Upper lobe of right lung (tissue), 1 donor: ENCODE results near the gene PLXNA1. TPM values are rescaled to one million over a fixed set of nuclear protein-coding genes. Genes with fewer than 3 reads are reported as not detected.

Experiments
- ATAC-seq: fragments of 200-7000 bp; cut with Tn5 transposase; one replicate; pipeline ENCODE4 v1.9.1; 2020; ENCODE audit warnings: mild to moderate bottlenecking, moderate library complexity
- DNase-seq: peaks from one replicate; pipeline ENCODE4 v3.0.0-alpha.2; 2020
- H3K27ac ChIP-seq: fragments of 200-600 bp; one replicate; pipeline ENCODE4 v1.8.0; 2022
- H3K27me3 ChIP-seq: fragments of 200-600 bp; one replicate; pipeline ENCODE4 v1.8.0; 2022; ENCODE audit warnings: mild to moderate bottlenecking
- H3K36me3 ChIP-seq: fragments of 200-600 bp; one replicate; pipeline ENCODE4 v1.8.0; 2022
- H3K4me1 ChIP-seq: fragments of 200-600 bp; one replicate; pipeline ENCODE4 v1.8.0; 2022
- H3K4me3 ChIP-seq: fragments of 200-600 bp; one replicate; pipeline ENCODE4 v1.8.0; 2022; ENCODE audit warnings: mild to moderate bottlenecking
- H3K9me3 ChIP-seq: fragments of 200-600 bp; one replicate; pipeline ENCODE4 v1.8.0; 2022
- intact Hi-C: fragments of 100-400 bp; cut with DNase I; formaldehyde crosslinking; loops from one replicate; pipeline ENCODE4 v1.11.0; 2022
- total RNA-seq: library from RNA; stranded (reverse); fragmentation: NEBNext Ultra II Directional; extraction: Animal tissue kit (Norgen Biotek cat#: 25700); gene quantifications from one replicate; pipeline ENCODE4 v1.2.1, GENCODE V29; 2021
- TF ChIP-seq, protein P1 (sequence below): fragments of 200-600 bp; IDR thresholded peaks from one replicate; pipeline ENCODE4 v1.8.0; 2022; ENCODE audit warnings: antibody characterized with exemption
- donor health status: DM: no; HTN: yes; CAD: no; lungs with severe emphysema.

PLXNA1 gene
- total RNA-seq, 1 donor from 2014 or later = 53.5 TPM

DNA sequence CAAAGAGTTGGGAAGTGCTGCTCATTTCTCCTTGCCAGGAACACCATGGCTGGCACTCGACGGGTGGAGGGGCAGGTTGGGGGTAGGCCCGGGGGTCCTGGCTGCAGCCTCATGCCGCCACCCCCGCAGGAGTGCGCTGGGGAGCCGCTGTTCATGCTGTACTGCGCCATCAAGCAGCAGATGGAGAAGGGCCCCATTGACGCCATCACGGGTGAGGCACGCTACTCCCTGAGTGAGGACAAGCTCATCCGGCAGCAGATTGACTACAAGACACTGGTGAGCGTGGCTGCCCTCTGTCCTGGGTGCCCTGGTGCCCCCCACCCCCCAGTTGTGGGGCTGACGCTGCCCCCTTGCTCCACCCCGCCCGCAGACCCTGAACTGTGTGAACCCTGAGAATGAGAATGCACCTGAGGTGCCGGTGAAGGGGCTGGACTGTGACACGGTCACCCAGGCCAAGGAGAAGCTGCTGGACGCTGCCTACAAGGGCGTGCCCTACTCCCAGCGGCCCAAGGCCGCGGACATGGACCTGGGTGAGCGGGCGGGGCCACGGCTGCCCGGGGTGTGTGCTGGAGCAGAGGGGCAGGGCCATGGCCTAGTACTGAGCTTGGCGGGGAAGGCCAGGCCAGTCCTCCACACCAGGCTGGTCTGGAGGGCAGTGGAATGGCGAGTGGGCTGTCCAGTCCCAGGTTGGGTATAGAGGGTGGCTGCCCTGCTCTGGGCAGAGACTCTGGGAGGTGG is 45.1 kb downstream of the PLXNA1 start:
- intact Hi-C loops = no loop called here
- ATAC-seq (no peak), DNase-seq (no peak)
- H3K4me1 ChIP-seq = no peaks in the 10 kb centered on the region
- H3K36me3 ChIP-seq = peaks cover 42% of the 10 kb centered on the region
- H3K4me3 ChIP-seq = no peak overlapping the region
- no peaks in the 10 kb centered on the region for H3K27me3 ChIP-seq
- TF ChIP-seq, protein P1, sequence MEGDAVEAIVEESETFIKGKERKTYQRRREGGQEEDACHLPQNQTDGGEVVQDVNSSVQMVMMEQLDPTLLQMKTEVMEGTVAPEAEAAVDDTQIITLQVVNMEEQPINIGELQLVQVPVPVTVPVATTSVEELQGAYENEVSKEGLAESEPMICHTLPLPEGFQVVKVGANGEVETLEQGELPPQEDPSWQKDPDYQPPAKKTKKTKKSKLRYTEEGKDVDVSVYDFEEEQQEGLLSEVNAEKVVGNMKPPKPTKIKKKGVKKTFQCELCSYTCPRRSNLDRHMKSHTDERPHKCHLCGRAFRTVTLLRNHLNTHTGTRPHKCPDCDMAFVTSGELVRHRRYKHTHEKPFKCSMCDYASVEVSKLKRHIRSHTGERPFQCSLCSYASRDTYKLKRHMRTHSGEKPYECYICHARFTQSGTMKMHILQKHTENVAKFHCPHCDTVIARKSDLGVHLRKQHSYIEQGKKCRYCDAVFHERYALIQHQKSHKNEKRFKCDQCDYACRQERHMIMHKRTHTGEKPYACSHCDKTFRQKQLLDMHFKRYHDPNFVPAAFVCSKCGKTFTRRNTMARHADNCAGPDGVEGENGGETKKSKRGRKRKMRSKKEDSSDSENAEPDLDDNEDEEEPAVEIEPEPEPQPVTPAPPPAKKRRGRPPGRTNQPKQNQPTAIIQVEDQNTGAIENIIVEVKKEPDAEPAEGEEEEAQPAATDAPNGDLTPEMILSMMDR = no peak
- no peak overlapping the region for H3K27ac ChIP-seq
- no peaks in the 10 kb centered on the region for H3K9me3 ChIP-seq

DNA sequence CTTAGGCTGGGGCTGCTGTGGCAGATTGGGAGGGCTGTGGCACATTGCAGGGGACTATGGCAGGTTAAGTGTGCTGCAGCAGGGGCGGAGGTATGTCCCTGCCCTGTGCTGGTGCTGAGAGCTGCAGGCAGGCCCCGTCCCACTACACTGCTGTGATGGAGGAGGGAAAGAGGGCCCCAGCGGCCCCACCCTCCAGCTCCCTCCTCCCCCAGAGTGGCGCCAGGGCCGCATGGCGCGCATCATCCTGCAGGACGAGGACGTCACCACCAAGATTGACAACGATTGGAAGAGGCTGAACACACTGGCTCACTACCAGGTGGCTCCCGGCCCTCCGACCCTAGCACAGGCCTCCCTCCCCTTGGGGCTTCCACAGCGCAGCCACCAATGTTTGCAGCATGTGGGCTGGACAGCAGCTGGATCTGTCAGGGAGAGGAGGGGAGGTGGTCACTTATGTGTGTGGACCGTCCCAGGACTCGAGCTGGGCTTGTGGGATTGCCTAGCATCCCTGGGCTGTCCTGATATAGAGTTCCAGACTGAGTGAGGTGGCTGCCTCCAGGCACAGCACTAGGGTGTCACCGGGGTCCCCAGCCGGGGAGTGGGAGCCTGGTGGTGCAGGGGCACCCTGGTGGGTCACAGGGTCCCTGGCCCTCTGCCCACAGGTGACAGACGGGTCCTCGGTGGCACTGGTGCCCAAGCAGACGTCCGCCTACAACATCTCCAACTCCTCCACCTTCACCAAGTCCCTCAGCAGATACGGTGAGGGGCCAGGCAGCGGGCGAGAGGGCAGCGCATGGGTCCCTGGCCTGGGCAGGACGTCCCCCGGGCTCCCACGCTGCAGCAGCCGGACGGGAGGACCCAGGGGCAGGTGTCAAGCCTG is 46.1 kb downstream of the PLXNA1 start:
- intact Hi-C loops = no loop called here
- H3K36me3 ChIP-seq = peaks cover 44% of the 10 kb centered on the region
- DNase-seq = no peak

DNA sequence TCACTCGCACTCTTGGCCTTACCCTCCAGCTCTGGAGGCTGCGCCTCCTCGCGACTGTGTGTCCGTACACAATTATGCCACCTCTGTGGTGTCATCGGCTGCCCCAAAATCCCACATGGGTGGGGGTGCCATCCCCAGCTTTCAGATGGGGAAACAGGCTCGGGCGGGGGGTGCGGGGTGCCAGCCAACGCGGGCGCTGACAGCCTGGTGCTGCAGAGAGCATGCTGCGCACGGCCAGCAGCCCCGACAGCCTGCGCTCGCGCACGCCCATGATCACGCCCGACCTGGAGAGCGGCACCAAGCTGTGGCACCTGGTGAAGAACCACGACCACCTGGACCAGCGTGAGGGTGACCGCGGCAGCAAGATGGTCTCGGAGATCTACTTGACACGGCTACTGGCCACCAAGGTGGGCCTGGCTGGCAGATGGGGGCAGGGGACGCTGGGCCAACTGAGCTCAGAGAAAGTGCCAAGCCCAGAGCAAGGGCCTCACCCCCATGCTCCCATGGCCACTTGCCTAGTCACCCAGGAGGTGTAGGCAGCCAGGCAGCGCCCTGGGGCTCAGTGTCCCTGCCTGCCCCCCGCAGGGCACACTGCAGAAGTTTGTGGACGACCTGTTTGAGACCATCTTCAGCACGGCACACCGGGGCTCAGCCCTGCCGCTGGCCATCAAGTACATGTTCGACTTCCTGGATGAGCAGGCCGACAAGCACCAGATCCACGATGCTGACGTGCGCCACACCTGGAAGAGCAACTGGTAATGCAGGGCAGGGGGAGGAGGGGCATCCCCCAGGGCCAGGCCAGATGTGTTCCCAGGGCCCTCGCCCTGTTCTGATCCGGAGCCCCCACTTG is 47.0 kb downstream of the PLXNA1 start:
- no peak for DNase-seq
- Histone ChIP-seq H3K27ac (no peak overlapping the region), H3K27me3 (no peaks in the 10 kb centered on the region), H3K4me3 (no peak overlapping the region), H3K9me3 (no peaks in the 10 kb centered on the region), H3K4me1 (no peaks in the 10 kb centered on the region), H3K36me3 (peaks cover 47% of the 10 kb centered on the region)
- intact Hi-C loops = no loop called here
- ATAC-seq = no peak
- TF ChIP-seq, protein P1 = no peak

More for the DNA sequence above, 46.1 kb downstream of the PLXNA1 start:
- H3K9me3 ChIP-seq = no peaks in the 10 kb centered on the region
- ATAC-seq = no peak
- no peak overlapping the region for H3K27ac ChIP-seq
- TF ChIP-seq, protein P1 = no peak
- H3K4me3 ChIP-seq = no peak overlapping the region
- H3K27me3 ChIP-seq = no peaks in the 10 kb centered on the region
- no peaks in the 10 kb centered on the region for H3K4me1 ChIP-seq

DNA sequence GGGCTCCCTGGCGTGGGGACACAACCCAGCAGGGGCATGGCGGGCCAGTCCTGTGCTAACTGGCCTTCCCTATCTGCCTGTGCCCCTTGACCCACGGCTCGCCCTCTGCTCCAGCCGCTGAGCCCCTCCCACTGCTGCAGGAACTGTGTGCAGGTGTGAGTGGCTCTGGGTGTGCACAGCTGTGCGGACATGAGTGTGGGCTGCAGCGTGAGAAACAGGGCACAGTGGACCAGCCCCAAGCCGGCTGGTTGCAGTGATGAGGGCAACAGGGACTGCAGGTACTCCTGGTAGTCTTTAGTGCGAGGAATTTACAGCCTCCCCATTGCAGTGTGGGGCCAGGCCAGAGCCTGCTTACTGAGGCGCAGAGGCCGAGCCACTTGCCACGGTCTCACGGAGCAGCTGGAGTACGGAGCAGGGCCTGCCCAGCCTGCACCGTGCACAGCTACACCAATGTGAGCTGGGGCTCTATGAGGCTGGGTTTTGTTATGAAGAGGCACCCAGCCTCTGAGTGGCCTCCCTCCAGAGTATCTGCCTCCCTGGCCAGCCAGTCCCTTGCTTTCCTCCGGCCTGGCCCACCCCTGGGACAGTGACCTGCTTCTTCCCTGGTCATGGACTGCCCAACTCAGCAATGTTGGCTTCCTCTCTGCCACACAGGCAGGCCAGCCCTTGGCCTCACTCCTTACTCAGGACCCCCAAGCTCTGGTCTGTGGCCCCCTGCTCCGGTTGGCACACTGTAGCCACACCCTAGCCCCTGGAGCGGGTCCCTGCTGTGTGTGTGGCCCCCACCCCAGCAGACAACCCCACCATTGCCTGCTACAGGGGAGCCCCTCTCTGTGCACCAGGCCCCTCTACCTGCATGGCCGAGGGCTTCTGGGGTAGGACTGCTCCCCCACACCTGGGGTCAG is 47.8 kb downstream of the PLXNA1 start:
- intact Hi-C loops = no loop called here
- Histone ChIP-seq H3K9me3 (no peaks in the 10 kb centered on the region), H3K4me3 (no peak overlapping the region), H3K36me3 (peaks cover 47% of the 10 kb centered on the region), H3K4me1 (no peaks in the 10 kb centered on the region), H3K27me3 (no peaks in the 10 kb centered on the region), H3K27ac (no peak overlapping the region)
- ATAC-seq = no peak
- TF ChIP-seq, protein P1 = no peak
- DNase-seq = no peak
